ENCODE measurements around the gene KISS1R.
"Not testable (repeated sequence)": the region's sequence is repeated elsewhere in the genome, so short reads cannot be mapped to it uniquely, and the experiment has no call there.

The KISS1R gene

DNA sequence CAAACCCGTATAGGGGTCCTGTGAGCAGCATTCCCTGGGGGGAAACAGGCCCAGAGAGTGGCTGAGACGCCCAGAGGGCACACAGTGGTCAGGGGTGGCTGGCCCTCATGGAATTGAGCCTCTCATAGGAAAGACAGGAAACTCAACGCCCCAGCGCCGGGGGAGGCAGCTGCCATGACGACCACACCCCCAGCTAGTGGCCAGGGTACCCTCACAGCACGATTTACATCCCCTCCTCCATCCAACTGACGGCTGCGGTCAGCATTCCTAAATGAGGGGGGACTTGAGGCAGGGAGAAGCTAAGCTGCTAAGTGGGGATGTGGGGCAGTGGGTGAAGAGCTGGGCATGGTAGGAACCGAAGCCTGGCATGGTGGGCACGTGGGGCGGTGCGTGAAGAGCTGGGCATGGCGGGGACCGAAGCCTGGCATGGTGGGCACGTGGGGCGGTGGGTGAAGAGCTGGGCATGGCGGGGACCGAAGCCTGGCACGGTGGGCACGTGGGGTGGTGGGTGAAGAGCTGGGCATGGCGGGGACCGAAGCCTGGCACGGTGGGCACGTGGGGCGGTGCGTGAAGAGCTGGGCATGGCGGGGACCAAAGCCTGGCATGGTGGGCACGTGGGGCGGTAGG is 34.1 kb upstream of the KISS1R start:
- no peak for DNase-seq

DNA sequence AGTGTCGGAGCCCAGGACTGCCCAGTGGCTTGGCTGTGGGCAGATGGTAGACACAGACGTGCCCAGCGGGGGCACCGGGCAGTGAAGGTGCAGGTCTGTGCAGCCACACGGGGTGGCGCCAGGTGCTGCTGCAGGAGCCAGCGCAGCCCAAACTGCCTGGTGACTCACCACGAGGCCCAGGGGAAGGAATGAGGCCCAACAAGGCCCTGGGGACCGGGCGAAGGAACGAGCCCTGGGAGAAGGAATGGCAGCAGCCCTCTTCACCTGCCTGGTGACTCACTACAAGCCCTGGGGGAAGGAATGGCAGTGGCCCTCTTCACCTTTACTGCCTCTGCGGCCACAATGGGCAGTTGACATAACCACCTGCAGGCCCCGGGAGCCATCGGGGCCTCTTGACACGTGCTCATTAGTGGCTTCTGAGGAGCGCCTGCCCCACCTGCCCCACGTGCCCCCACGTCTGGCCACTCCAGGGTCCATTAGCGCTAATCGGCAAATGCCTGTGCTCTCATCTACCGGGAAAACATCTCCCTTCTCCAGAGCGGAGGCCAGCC is 33.4 kb upstream of the KISS1R start:
- DNase-seq, result no peak

- no peak for DNase-seq
Measured at GRCh38 chr19:884420-885211, 32.5 kb upstream of the KISS1R start.

- no peak for DNase-seq
Measured at GRCh38 chr19:885536-886224, 31.5 kb upstream of the KISS1R start.

- DNase-seq, result no peak
Measured at GRCh38 chr19:887072-887471, 30.1 kb upstream of the KISS1R start.

- no peak for DNase-seq
Measured at GRCh38 chr19:887599-887998, 29.5 kb upstream of the KISS1R start.

- no peak for DNase-seq
Measured at GRCh38 chr19:888581-889385, 28.4 kb upstream of the KISS1R start.

- no peak for DNase-seq
Measured at GRCh38 chr19:889662-890295, 27.4 kb upstream of the KISS1R start.

GRCh38 chr19:890831-891230 is 26.3 kb upstream of the KISS1R start:
- no peak for DNase-seq

GRCh38 chr19:891421-892200 is 25.5 kb upstream of the KISS1R start:
- not testable (repeated sequence) for DNase-seq

DNA sequence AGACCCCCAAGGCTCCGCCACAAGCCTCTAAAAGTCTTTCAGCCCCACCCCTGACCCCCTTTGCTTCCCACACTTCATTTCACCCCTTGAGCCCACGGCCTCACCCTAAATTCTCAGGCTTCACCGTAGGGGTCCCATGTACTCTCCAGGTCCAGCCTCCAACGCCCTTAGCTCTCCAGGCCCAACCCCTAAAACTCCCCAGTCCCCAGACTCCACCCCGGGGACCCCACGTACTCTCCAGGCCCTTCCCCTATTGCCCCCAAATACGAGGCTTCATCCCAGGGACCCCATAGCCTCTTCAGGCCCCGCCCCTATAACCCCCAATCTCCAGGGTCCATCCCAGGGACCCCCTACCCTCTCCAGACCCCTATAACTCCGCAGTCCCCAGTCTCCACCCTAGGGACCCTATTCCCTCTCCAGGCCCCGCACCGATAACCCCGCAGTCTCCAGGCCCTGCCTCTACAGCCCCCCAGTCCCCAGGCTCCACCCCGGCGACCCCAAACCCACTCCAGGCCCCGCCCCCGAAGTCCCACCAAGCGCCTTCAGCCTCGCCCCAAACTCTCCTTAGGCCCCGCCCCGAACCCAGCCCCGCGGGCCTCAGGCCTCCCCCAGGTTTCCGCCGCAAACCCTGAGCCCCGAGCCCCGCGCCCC is 24.8 kb upstream of the KISS1R start:
- no peak for DNase-seq

DNA sequence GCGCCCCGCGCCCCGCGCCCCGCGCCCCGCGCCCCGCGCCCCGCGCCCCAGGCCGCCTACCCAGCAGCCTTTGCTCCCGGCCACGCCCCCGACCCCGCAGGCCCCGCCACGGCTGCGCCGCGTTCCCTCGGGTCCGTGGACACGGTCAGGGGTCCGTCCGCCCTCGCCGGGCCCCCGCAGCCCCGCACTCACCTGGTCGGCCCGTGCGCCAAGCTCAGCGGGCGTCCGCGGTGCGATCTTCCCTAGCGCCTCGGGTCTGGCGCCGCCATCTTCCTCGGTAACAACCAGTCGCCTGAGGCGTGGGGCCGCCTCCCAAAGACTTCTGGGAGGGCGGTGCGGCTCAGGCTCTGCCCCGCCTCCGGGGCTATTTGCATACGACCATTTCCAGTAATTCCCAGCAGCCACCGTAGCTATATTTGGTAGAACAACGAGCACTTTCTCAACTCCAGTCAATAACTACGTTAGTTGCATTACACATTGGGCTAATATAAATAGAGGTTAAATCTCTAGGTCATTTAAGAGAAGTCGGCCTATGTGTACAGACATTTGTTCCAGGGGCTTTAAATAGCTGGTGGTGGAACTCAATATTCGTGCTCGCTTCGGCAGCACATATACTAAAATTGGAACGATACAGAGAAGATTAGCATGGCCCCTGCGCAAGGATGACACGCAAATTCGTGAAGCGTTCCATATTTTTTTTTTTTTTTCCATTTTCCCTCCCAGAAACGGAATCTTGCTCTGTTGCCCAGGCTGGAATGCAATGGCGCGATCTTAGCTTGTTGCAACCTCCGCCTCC is 24.0 kb upstream of the KISS1R start, which contains the start of the genes MED16 and RNU6-9:
MED16 (minus strand) TSS at position 294 of the 796 bp plus-strand sequence. CDS start 2,056 bp downstream, outside the sequence.
RNU6-9 (plus strand) TSS at position 591 of the 796 bp plus-strand sequence.
- DNase-seq, result peak; percentile 83

GRCh38 chr19:896434-896833 is 20.7 kb upstream of the KISS1R start:
- DNase-seq, result no peak

- no peak for DNase-seq
Measured at GRCh38 chr19:896999-897398, 20.1 kb upstream of the KISS1R start.

GRCh38 chr19:897442-898039 is 19.6 kb upstream of the KISS1R start:
- no peak for DNase-seq

GRCh38 chr19:898663-899062 is 18.5 kb upstream of the KISS1R start:
- no peak for DNase-seq

DNA sequence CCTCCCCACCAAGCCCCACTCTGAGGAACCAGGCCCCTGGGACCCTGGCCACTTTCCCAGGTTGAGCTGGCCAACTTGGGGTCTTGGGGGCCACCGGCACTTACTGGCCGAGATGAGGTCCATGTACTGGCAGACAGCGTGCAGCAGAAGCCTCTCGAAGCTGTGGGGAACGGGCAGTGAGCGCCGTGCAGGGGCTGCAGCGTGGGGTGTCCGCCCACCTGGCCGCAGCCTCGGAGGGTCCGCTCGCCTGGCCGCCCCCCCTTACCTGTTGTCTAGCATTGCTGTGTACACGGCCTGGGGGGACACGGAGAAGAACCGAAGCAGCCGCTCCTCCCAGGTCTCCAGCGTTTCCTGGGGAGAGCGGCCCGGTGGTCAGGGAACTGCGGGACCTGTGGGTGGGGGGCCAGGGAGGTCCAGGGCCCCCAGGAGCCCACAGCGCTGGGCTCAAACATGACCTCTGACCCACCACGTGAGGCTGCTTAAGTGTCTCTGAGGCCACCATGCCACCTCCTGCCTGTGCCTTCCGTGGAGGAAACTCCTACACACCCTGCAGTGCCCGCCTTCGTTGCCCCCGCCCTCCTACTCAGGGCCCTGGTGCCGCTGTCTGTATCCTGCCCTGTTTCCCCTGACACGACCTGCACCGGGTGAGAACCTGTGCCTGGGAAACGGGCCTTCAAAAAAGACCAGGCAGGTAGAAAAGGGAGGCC is 17.6 kb upstream of the KISS1R start:
- DNase-seq, result no peak

DNA sequence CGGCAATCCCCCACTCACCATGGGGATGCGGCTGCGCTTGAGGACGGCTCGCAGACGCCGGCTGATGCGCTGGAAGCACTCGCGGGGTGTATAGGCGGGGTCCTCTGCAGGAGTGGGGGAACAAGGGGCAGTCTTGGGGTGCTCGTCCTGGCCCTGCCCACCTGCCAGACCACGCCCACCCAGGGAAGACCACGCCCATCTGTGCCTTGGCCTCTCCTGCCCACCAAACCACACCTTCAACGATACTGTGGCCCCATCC is 17.2 kb upstream of the KISS1R start:
- no peak for DNase-seq

Measured in stimulated activated CD4-positive, alpha-beta T cell treated with anti-CD3 and anti-CD28 coated beads, Interleukin-12 subunit alpha, Interleukin-12 subunit beta, amount 100 ng/mL, for 4 hours (primary cell).